CD14-positive monocyte (primary cell): ENCODE measurements around the gene UBE2O. TPM values are rescaled to one million over a fixed set of nuclear protein-coding genes. Genes with fewer than 3 reads are reported as not detected.

Experiments
- DNase-seq, 3 donors: peaks; one replicate each; pipeline ENCODE4 v3.0.0-alpha.2; 2011 to 2022
- H2AFZ ChIP-seq: 2 replicates; pipeline ENCODE4 v1.6.0; 2012; ENCODE audit warnings: mild to moderate bottlenecking, low read depth, low read length, inconsistent platforms; ENCODE audit not compliant: insufficient read depth, poor library complexity, severe bottlenecking
- H3K27ac ChIP-seq, 2 donors: 1 replicate in 1 of 2; 2 replicates in 1 of 2; pipeline ENCODE4 v1.5.1; 2012 to 2013; ENCODE audit warnings: low read length in 2 of 2, control low read depth in 1 of 2, inconsistent platforms in 1 of 2, low read depth in 1 of 2, mild to moderate bottlenecking in 1 of 2
- H3K27me3 ChIP-seq, 2 donors: one replicate each; pipeline versions ENCODE4 v1.6.0 to v1.6.1; 2011 to 2013; ENCODE audit warnings: low read length in 2 of 2; ENCODE audit not compliant: control insufficient read depth in 2 of 2, insufficient read depth in 2 of 2
- H3K36me3 ChIP-seq, 2 donors: replicated peaks in 1 of 2; 1 replicate in 1 of 2; 2 replicates in 1 of 2; pipeline versions ENCODE4 v1.5.1 to v1.6.1; 2012 to 2013; ENCODE audit warnings: low read length in 2 of 2, control low read depth in 1 of 2, inconsistent platforms in 1 of 2, mild to moderate bottlenecking in 1 of 2; ENCODE audit not compliant: insufficient read depth in 2 of 2, control insufficient read depth in 1 of 2
- H3K4me1 ChIP-seq, 2 donors: 1 replicate in 1 of 2; 2 replicates in 1 of 2; pipeline versions ENCODE4 v1.5.1 to v1.6.1; 2012 to 2013; ENCODE audit warnings: low read length in 2 of 2, control low read depth in 1 of 2, inconsistent platforms in 1 of 2, mild to moderate bottlenecking in 1 of 2, moderate library complexity in 1 of 2; ENCODE audit not compliant: insufficient read depth in 2 of 2, control insufficient read depth in 1 of 2
- H3K4me2 ChIP-seq: replicated peaks from 2 replicates; pipeline ENCODE3; 2012; ENCODE audit warnings: low read length, moderate library complexity, mild to moderate bottlenecking; ENCODE audit not compliant: poor library complexity, severe bottlenecking; ENCODE audit errors: extremely low read depth
- H3K4me3 ChIP-seq, 3 experiments: fragments of 200-600 bp in 1 of 3; sonication (generic) in 1 of 3; replicated peaks in 1 of 3; 1 replicate in 2 of 3; 2 replicates in 1 of 3; pipeline ENCODE4 v1.5.1; 2011 to 2013; ENCODE audit warnings: low read length in 3 of 3, mild to moderate bottlenecking in 3 of 3, control low read depth in 2 of 3, low read depth in 2 of 3, inconsistent platforms in 1 of 3, moderate library complexity in 1 of 3
- H3K79me2 ChIP-seq: 2 replicates; pipeline ENCODE4 v1.6.0; 2012; ENCODE audit warnings: mild to moderate bottlenecking, control low read depth, inconsistent platforms, low read length, moderate library complexity; ENCODE audit not compliant: insufficient read depth
- H3K9ac ChIP-seq: 2 replicates; pipeline ENCODE4 v1.6.0; 2017; ENCODE audit warnings: low read length, mild to moderate bottlenecking; ENCODE audit not compliant: insufficient read depth, poor library complexity, severe bottlenecking
- H3K9me3 ChIP-seq, 2 donors: replicated peaks in 1 of 2; 1 replicate in 1 of 2; 2 replicates in 1 of 2; pipeline versions ENCODE4 v1.5.1 to v1.6.1; 2012 to 2013; ENCODE audit warnings: low read length in 2 of 2, control low read depth in 1 of 2; ENCODE audit not compliant: control insufficient read depth in 1 of 2, insufficient read depth in 1 of 2
- H4K20me1 ChIP-seq: 2 replicates; pipeline ENCODE4 v1.6.0; 2012; ENCODE audit warnings: mild to moderate bottlenecking, low read length, control low read depth, moderate library complexity; ENCODE audit not compliant: insufficient read depth
- H3K27ac Mint-ChIP-seq, 7 donors: one replicate each; pipeline ENCODE4 v1.8.0; 2020; ENCODE audit warnings: mild to moderate bottlenecking in 7 of 7, mixed read lengths in 7 of 7, moderate library complexity in 6 of 7, inconsistent platforms in 2 of 7
- H3K27me3 Mint-ChIP-seq, 3 donors: one replicate each; pipeline ENCODE4 v1.8.0; 2021 to 2022; ENCODE audit warnings: low read depth in 3 of 3, mild to moderate bottlenecking in 3 of 3, mixed read lengths in 3 of 3, moderate library complexity in 3 of 3, inconsistent platforms in 1 of 3
- H3K36me3 Mint-ChIP-seq, 2 donors: one replicate each; pipeline ENCODE4 v1.8.0; 2020; ENCODE audit warnings: mixed read lengths in 2 of 2, inconsistent platforms in 1 of 2, mild to moderate bottlenecking in 1 of 2
- H3K4me1 Mint-ChIP-seq: one replicate; pipeline ENCODE4 v1.8.0; 2020; ENCODE audit warnings: mild to moderate bottlenecking, mixed read lengths
- H3K4me3 Mint-ChIP-seq, 2 donors: one replicate each; pipeline ENCODE4 v1.8.0; 2020; ENCODE audit warnings: mild to moderate bottlenecking in 2 of 2, mixed read lengths in 2 of 2, moderate library complexity in 1 of 2
- H3K9me3 Mint-ChIP-seq, 7 donors: one replicate each; pipeline ENCODE4 v1.8.0; 2020 to 2022; ENCODE audit warnings: mixed read lengths in 7 of 7, mild to moderate bottlenecking in 6 of 7, moderate library complexity in 6 of 7, inconsistent platforms in 2 of 7
- WGBS: methylation state at CpG from one replicate; pipeline ENCODE4 v1.1.5; 2013; ENCODE audit warnings: missing lambda C conversion rate; ENCODE audit not compliant: insufficient coverage; 5-methylcytosine and 5-hydroxymethylcytosine counted together
- intact Hi-C, 2 donors: fragments of 100-400 bp; cut with micrococcal nuclease; formaldehyde crosslinking; loops; one replicate each; pipeline versions ENCODE4 v1.15.0 to v1.15.1; 2023
- polyA plus RNA-seq, 3 donors: library from polyadenylated mRNA; depleted of rRNA in 1 of 3; unstranded in 2 of 3; stranded (reverse) in 1 of 3; fragments of 300-500 nt in 2 of 3; fragments of >200 nt in 1 of 3; fragmentation: Illumina TruSeq in 2 of 3; gene quantifications; 1 replicate in 2 of 3; 2 replicates in 1 of 3; pipeline ENCODE4 v1.2.3, GENCODE V29; 2012 to 2021
- TF ChIP-seq, protein P1 (sequence below): fragments of 200-600 bp; IDR thresholded peaks from one replicate; pipeline ENCODE4 v1.8.0; 2022; ENCODE audit warnings: antibody characterized with exemption, mild to moderate bottlenecking

The UBE2O gene
- polyA plus RNA-seq, 3 donors: 1.3 to 15.1 (median 4.5) TPM

DNA sequence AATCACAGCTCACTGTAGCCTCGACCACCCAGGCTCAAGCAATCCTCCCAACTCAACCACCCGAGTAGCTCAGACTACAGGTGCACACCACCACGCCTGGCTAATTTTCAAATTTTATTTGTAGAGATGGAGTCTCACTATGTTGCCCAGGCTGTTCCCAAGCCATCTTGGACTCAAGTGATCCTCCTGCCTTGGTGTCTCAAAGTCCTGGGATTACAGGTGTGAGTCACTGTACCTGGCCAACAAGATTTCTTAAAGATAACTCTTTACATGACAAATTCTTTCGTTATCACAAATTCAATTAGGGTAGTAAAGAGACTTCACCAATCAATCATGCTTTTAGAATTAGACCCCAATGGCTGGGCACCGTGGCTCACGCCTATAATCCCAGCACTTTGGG, 111.7 kb downstream of the UBE2O start:
- no peak for DNase-seq
- Mint-ChIP-seq H3K9me3 (peaks cover 0 to 2% (median 0%) of the 10 kb centered on the region in 7 donors), H3K27ac (no peak overlapping the region), H3K27me3 (peaks cover 0 to 5% (median 2%) of the 10 kb centered on the region in 3 donors), H3K4me1 (peaks cover 4% of the 10 kb centered on the region), H3K4me3 (no peak overlapping the region), H3K36me3 (peaks cover 44 to 70% of the 10 kb centered on the region in 2 donors)
- Histone ChIP-seq H3K79me2 (no peaks in the 10 kb centered on the region), H3K9ac (no peak overlapping the region), H3K27ac (no peak overlapping the region), H3K36me3 (peaks cover 11 to 52% of the 10 kb centered on the region in 2 donors), H3K4me1 (no peaks in the 10 kb centered on the region), H2AFZ (no peak overlapping the region), H3K27me3 (no peaks in the 10 kb centered on the region), H3K4me2 (no peak overlapping the region), H4K20me1 (peaks cover 5% of the 10 kb centered on the region), H3K4me3 (no peak overlapping the region), H3K9me3 (no peaks in the 10 kb centered on the region)
- TF ChIP-seq, protein P1, sequence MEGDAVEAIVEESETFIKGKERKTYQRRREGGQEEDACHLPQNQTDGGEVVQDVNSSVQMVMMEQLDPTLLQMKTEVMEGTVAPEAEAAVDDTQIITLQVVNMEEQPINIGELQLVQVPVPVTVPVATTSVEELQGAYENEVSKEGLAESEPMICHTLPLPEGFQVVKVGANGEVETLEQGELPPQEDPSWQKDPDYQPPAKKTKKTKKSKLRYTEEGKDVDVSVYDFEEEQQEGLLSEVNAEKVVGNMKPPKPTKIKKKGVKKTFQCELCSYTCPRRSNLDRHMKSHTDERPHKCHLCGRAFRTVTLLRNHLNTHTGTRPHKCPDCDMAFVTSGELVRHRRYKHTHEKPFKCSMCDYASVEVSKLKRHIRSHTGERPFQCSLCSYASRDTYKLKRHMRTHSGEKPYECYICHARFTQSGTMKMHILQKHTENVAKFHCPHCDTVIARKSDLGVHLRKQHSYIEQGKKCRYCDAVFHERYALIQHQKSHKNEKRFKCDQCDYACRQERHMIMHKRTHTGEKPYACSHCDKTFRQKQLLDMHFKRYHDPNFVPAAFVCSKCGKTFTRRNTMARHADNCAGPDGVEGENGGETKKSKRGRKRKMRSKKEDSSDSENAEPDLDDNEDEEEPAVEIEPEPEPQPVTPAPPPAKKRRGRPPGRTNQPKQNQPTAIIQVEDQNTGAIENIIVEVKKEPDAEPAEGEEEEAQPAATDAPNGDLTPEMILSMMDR: no peak
- WGBS: no CpG with 5 or more reads among the region's 6 CpGs
- intact Hi-C loops: no loop called here

Other genes starting within 250 kb of the UBE2O start
- gene RNF157, start 212.7 kb downstream of the UBE2O start, polyA plus RNA-seq: under 1 TPM in 1 of 3 donors, not detected in 2; 0.03 TPM
- gene UBALD2, start 187.8 kb downstream of the UBE2O start, polyA plus RNA-seq: 10 to 100 TPM in 1 of 3 donors, 1 to 10 TPM in 2; 1.4 to 88.6 (median 2.2) TPM
- gene QRICH2, start 144.9 kb downstream of the UBE2O start, polyA plus RNA-seq: 1 to 10 TPM in 1 of 3 donors, under 1 TPM in 1, not detected in 1; 0.04 to 1.9 TPM
- 10 to 100 TPM; 45.8 to 58.2 (median 51.2) TPM for gene PRPSAP1, start 99.2 kb downstream of the UBE2O start, polyA plus RNA-seq
- gene SPHK1, start 68.5 kb downstream of the UBE2O start, polyA plus RNA-seq: 10 to 100 TPM; 12.9 to 33.9 (median 19.1) TPM
- gene AANAT, start 14.5 kb upstream of the UBE2O start, polyA plus RNA-seq: not detected
- 100 to 1,000 TPM in 1 of 3 donors, 10 to 100 TPM in 2; 36.9 to 124 (median 68.6) TPM for gene RHBDF2, start 48.3 kb upstream of the UBE2O start, polyA plus RNA-seq
- gene CYGB, start 84.6 kb upstream of the UBE2O start, polyA plus RNA-seq: not detected
- not detected for gene PRCD, start 86.9 kb upstream of the UBE2O start, polyA plus RNA-seq
- 10 to 100 TPM in 2 of 3 donors, 1 to 10 TPM in 1; 8.3 to 11.8 (median 11.8) TPM for gene ST6GALNAC2, start 132.7 kb upstream of the UBE2O start, polyA plus RNA-seq
- gene ST6GALNAC1, start 190.6 kb upstream of the UBE2O start, polyA plus RNA-seq: not detected